Measurements from ENCODE around the gene SCPEP1.
"Not testable (repeated sequence)": the region's sequence is repeated elsewhere in the genome, so short reads cannot be mapped to it uniquely, and the experiment has no call there.

The SCPEP1 gene

DNA sequence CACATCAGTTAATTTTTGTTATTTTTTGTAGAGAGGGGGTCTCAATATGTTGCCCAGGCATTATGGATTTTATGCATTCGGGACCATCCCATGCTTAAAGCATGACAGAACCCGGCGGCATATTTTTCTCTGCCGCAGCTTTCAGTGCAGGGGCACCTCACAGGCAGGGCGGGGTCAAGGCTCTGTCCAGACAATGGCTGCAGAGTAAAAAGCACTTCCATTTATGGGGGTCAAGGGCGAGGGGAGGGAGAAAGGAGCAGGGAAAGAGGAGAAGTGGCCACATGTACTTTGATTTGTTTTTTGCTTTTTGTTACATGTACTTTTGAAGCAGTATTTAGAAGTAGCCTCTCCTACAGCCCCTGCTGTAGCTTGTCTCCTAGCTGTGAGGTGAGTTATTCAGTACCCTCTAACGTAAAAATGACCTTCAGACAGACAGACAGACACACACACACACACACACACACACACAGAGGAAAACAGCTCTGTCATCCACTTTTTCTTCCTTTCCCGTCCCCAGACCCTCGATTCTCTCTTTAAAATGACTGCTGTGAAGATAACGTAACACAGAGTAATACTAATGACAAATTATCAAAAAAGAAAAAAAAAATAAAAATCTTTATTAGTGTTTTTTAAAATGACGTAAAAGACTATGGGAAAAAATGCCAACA lies 856 bp upstream of the SCPEP1 start:
- peaks cover 17% of the 10 kb centered on the region for H3K4me1 Mint-ChIP-seq (ENCODE audit: low read depth)
- H3K9me3 Mint-ChIP-seq = no peaks in the 10 kb centered on the region
- peaks cover 6% of the 10 kb centered on the region for H3K27me3 Mint-ChIP-seq
- H3K36me3 Mint-ChIP-seq (ENCODE audit: low read depth) = peaks cover 5% of the 10 kb centered on the region
- DNase-seq = no peak
- peak overlapping the region; percentile 61 for H3K4me3 Mint-ChIP-seq
- H3K27ac Mint-ChIP-seq = no peak overlapping the region

DNA sequence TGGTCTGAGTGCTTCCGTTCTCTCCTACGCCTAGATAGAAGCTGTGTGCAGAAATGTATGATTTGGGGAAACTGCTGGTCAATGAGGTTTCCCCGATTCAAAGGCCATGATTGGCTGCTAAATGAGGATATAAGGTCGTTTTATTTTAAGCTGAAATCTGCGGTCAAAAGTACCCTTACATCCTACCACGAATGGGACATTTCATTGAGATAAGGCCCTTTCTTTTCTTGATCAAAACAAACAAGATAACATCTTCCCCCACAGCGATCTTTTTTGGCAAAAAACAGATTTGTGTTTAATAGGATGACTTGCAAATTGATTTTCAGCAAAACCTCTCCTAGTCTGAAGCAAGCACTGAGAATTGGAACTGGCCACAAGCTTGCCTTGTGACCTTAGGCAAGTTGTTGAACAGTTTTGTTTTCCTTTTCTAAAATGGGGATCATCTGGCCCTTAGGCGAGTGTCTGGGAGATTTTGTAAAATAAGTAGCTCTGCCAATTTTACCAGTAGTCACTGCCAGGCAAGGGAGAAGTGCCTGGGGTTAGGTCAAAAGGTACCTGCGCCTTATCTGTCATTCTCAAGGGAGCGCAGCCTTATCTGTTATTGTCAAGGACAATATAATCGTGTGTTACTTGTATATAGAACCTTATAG lies 635 bp downstream of the SCPEP1 start:
- Mint-ChIP-seq H3K4me3 (peak overlapping the region; percentile 87), H3K9me3 (no peaks in the 10 kb centered on the region), H3K36me3 (ENCODE audit: low read depth) (peaks cover 5% of the 10 kb centered on the region), H3K4me1 (ENCODE audit: low read depth) (peaks cover 17% of the 10 kb centered on the region), H3K27ac (peak overlapping the region; percentile 88), H3K27me3 (peaks cover 6% of the 10 kb centered on the region)
- DNase-seq = no peak

DNA sequence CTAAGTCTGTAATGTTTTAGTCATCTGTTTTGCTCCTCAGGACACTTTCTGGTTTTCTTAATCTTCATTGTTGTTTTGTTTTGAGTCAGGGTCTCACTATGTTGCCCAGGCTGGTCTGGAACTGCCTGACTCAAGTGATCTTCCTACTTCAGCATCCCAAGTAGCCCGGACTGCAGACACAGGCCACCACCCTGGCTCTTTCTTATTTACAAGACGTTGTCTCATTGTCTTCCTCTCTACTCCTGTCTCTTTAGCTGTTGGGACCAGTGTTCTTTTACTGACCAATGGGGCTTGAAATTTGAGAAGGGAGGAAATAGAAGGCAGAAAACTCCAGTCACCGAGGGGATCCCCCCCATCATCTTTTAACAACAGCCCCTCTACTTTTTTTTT lies 1.2 kb downstream of the SCPEP1 start:
- DNase-seq = no peak
- H3K4me1 Mint-ChIP-seq (ENCODE audit: low read depth) = peaks cover 17% of the 10 kb centered on the region
- H3K4me3 Mint-ChIP-seq = peak overlapping the region; percentile 87
- H3K27ac Mint-ChIP-seq = peak overlapping the region; percentile 88
- H3K27me3 Mint-ChIP-seq = peaks cover 6% of the 10 kb centered on the region
- H3K9me3 Mint-ChIP-seq = no peaks in the 10 kb centered on the region
- H3K36me3 Mint-ChIP-seq (ENCODE audit: low read depth) = peaks cover 5% of the 10 kb centered on the region

GRCh38 chr17:56980526-56980925 lies 2.6 kb downstream of the SCPEP1 start:
- H3K4me1 Mint-ChIP-seq (ENCODE audit: low read depth) = peaks cover 17% of the 10 kb centered on the region
- H3K9me3 Mint-ChIP-seq, H3K4me3 Mint-ChIP-seq, H3K27ac Mint-ChIP-seq, DNase-seq, H3K27me3 Mint-ChIP-seq: not testable (repeated sequence)
- peaks cover 18% of the 10 kb centered on the region for H3K36me3 Mint-ChIP-seq (ENCODE audit: low read depth)

GRCh38 chr17:56982312-56982711 lies 4.4 kb downstream of the SCPEP1 start:
- Mint-ChIP-seq H3K36me3 (ENCODE audit: low read depth) (peaks cover 32% of the 10 kb centered on the region), H3K27ac (no peak overlapping the region), H3K9me3 (no peaks in the 10 kb centered on the region), H3K4me1 (ENCODE audit: low read depth) (peaks cover 13% of the 10 kb centered on the region), H3K4me3 (no peak overlapping the region), H3K27me3 (no peaks in the 10 kb centered on the region)
- no peak for DNase-seq

- DNase-seq = no peak
- no peaks in the 10 kb centered on the region for H3K27me3 Mint-ChIP-seq
- H3K4me3 Mint-ChIP-seq = no peak overlapping the region
- peaks cover 38% of the 10 kb centered on the region for H3K36me3 Mint-ChIP-seq (ENCODE audit: low read depth)
- H3K4me1 Mint-ChIP-seq (ENCODE audit: low read depth) = peaks cover 10% of the 10 kb centered on the region
- no peaks in the 10 kb centered on the region for H3K9me3 Mint-ChIP-seq
- H3K27ac Mint-ChIP-seq = no peak overlapping the region
Measured at GRCh38 chr17:56983366-56983765, 5.4 kb downstream of the SCPEP1 start.

- no peaks in the 10 kb centered on the region for H3K27me3 Mint-ChIP-seq
- no peak overlapping the region for H3K27ac Mint-ChIP-seq
- no peaks in the 10 kb centered on the region for H3K4me1 Mint-ChIP-seq (ENCODE audit: low read depth)
- DNase-seq = no peak
- H3K4me3 Mint-ChIP-seq = no peak overlapping the region
- peaks cover 47% of the 10 kb centered on the region for H3K36me3 Mint-ChIP-seq (ENCODE audit: low read depth)
- H3K9me3 Mint-ChIP-seq = no peaks in the 10 kb centered on the region
Measured at GRCh38 chr17:56985371-56986162, 7.6 kb downstream of the SCPEP1 start.

- DNase-seq = no peak
- H3K4me3 Mint-ChIP-seq = no peak overlapping the region
- no peaks in the 10 kb centered on the region for H3K27me3 Mint-ChIP-seq
- peaks cover 57% of the 10 kb centered on the region for H3K36me3 Mint-ChIP-seq (ENCODE audit: low read depth)
- no peaks in the 10 kb centered on the region for H3K9me3 Mint-ChIP-seq
- H3K27ac Mint-ChIP-seq = no peak overlapping the region
- H3K4me1 Mint-ChIP-seq (ENCODE audit: low read depth) = no peaks in the 10 kb centered on the region
Measured at GRCh38 chr17:56987283-56987834, 9.4 kb downstream of the SCPEP1 start.

- H3K27me3 Mint-ChIP-seq = no peaks in the 10 kb centered on the region
- no peak overlapping the region for H3K4me3 Mint-ChIP-seq
- peaks cover 61% of the 10 kb centered on the region for H3K36me3 Mint-ChIP-seq (ENCODE audit: low read depth)
- DNase-seq = no peak
- no peak overlapping the region for H3K27ac Mint-ChIP-seq
- H3K4me1 Mint-ChIP-seq (ENCODE audit: low read depth) = no peaks in the 10 kb centered on the region
- no peaks in the 10 kb centered on the region for H3K9me3 Mint-ChIP-seq
Measured at GRCh38 chr17:56988901-56989572, 11.1 kb downstream of the SCPEP1 start.

GRCh38 chr17:56992364-56992763 lies 14.4 kb downstream of the SCPEP1 start:
- no peaks in the 10 kb centered on the region for H3K27me3 Mint-ChIP-seq
- no peak overlapping the region for H3K4me3 Mint-ChIP-seq
- H3K36me3 Mint-ChIP-seq (ENCODE audit: low read depth) = peaks cover 51% of the 10 kb centered on the region
- H3K27ac Mint-ChIP-seq = no peak overlapping the region
- no peaks in the 10 kb centered on the region for H3K4me1 Mint-ChIP-seq (ENCODE audit: low read depth)
- H3K9me3 Mint-ChIP-seq = no peaks in the 10 kb centered on the region
- no peak for DNase-seq

GRCh38 chr17:56994009-56994792 lies 16.3 kb downstream of the SCPEP1 start:
- Mint-ChIP-seq H3K36me3 (ENCODE audit: low read depth) (peaks cover 43% of the 10 kb centered on the region), H3K27me3 (no peaks in the 10 kb centered on the region), H3K4me1 (ENCODE audit: low read depth) (no peaks in the 10 kb centered on the region), H3K9me3 (no peaks in the 10 kb centered on the region), H3K27ac (no peak overlapping the region), H3K4me3 (no peak overlapping the region)
- no peak for DNase-seq

GRCh38 chr17:56995766-56996165 lies 17.8 kb downstream of the SCPEP1 start:
- H3K4me1 Mint-ChIP-seq (ENCODE audit: low read depth) = no peaks in the 10 kb centered on the region
- H3K36me3 Mint-ChIP-seq (ENCODE audit: low read depth) = peaks cover 38% of the 10 kb centered on the region
- no peak overlapping the region for H3K4me3 Mint-ChIP-seq
- no peak for DNase-seq
- no peaks in the 10 kb centered on the region for H3K9me3 Mint-ChIP-seq
- no peaks in the 10 kb centered on the region for H3K27me3 Mint-ChIP-seq
- H3K27ac Mint-ChIP-seq = no peak overlapping the region

GRCh38 chr17:56997313-56997712 lies 19.4 kb downstream of the SCPEP1 start:
- no peak overlapping the region for H3K27ac Mint-ChIP-seq
- H3K4me1 Mint-ChIP-seq (ENCODE audit: low read depth) = no peaks in the 10 kb centered on the region
- H3K9me3 Mint-ChIP-seq = no peaks in the 10 kb centered on the region
- no peaks in the 10 kb centered on the region for H3K27me3 Mint-ChIP-seq
- no peak overlapping the region for H3K4me3 Mint-ChIP-seq
- no peak for DNase-seq
- H3K36me3 Mint-ChIP-seq (ENCODE audit: low read depth) = peaks cover 42% of the 10 kb centered on the region

GRCh38 chr17:57001541-57001940 lies 23.6 kb downstream of the SCPEP1 start:
- no peak overlapping the region for H3K27ac Mint-ChIP-seq
- peaks cover 40% of the 10 kb centered on the region for H3K36me3 Mint-ChIP-seq (ENCODE audit: low read depth)
- H3K27me3 Mint-ChIP-seq = no peaks in the 10 kb centered on the region
- H3K4me1 Mint-ChIP-seq (ENCODE audit: low read depth) = no peaks in the 10 kb centered on the region
- no peak overlapping the region for H3K4me3 Mint-ChIP-seq
- no peaks in the 10 kb centered on the region for H3K9me3 Mint-ChIP-seq
- no peak for DNase-seq
